Hepatocyte (in vitro differentiated cells): ENCODE data around the gene OOEP. TPM values are rescaled to one million over a fixed set of nuclear protein-coding genes. Genes with fewer than 3 reads are reported as not detected.

Experiments used
- DNase-seq: peaks from one replicate; pipeline ENCODE4 v3.0.0-alpha.2; 2016; ENCODE audit warnings: low spot score
- H2AFZ ChIP-seq: fragments of 200-600 bp; sonication (generic); 2 replicates; pipeline ENCODE4 v1.6.0; 2016; ENCODE audit warnings: antibody characterized with exemption, mild to moderate bottlenecking
- H3K27ac ChIP-seq: fragments of 200-600 bp; sonication (generic); 2 replicates; pipeline ENCODE4 v1.5.1; 2016; ENCODE audit warnings: mild to moderate bottlenecking
- H3K27me3 ChIP-seq: fragments of 200-600 bp; sonication (generic); 2 replicates; pipeline ENCODE4 v1.6.1; 2016
- H3K36me3 ChIP-seq: fragments of 200-600 bp; sonication (generic); replicated peaks from 2 replicates; pipeline ENCODE4 v1.5.1; 2016; ENCODE audit warnings: low read depth; ENCODE audit not compliant: insufficient read depth
- H3K4me1 ChIP-seq: fragments of 200-600 bp; sonication (generic); 2 replicates; pipeline ENCODE4 v1.5.1; 2016; ENCODE audit warnings: mild to moderate bottlenecking, moderate library complexity; ENCODE audit not compliant: insufficient read depth
- H3K4me2 ChIP-seq: fragments of 200-600 bp; sonication (generic); 2 replicates; pipeline ENCODE4 v1.6.0; 2016
- H3K4me3 ChIP-seq: fragments of 200-600 bp; sonication (generic); 2 replicates; pipeline ENCODE4 v1.5.1; 2016; ENCODE audit warnings: mild to moderate bottlenecking
- H3K79me2 ChIP-seq: fragments of 200-600 bp; sonication (generic); 2 replicates; pipeline ENCODE4 v1.6.0; 2017; ENCODE audit warnings: mild to moderate bottlenecking
- H3K9me2 ChIP-seq: fragments of 200-600 bp; sonication (generic); replicated peaks from 2 replicates; pipeline ENCODE4 v1.6.0; 2017; ENCODE audit warnings: mild to moderate bottlenecking; ENCODE audit not compliant: insufficient read depth
- H3K9me3 ChIP-seq: fragments of 200-600 bp; sonication (generic); 2 replicates; pipeline ENCODE4 v1.5.1; 2016; ENCODE audit warnings: low read depth, mild to moderate bottlenecking
- H4K20me1 ChIP-seq: fragments of 200-600 bp; sonication (generic); 2 replicates; pipeline ENCODE4 v1.6.0; 2016; ENCODE audit warnings: mild to moderate bottlenecking; ENCODE audit not compliant: insufficient read depth, poor library complexity, severe bottlenecking
- CTCF ChIP-seq: fragments of 200-600 bp; sonication (generic); IDR thresholded peaks from 2 replicates; pipeline ENCODE4 v1.5.1; 2016; ENCODE audit warnings: antibody characterized with exemption, mild to moderate bottlenecking; ENCODE audit not compliant: poor library complexity
- EZH2 ChIP-seq: fragments of 200-600 bp; sonication (generic); IDR thresholded peaks from 2 replicates; pipeline ENCODE4 v1.6.1; 2016; ENCODE audit warnings: antibody characterized with exemption, mild to moderate bottlenecking, borderline replicate concordance
- EZH2phosphoT487 ChIP-seq: fragments of 200-600 bp; sonication (generic); IDR thresholded peaks from one replicate; pipeline ENCODE4 v1.6.1; 2018; ENCODE audit warnings: antibody characterized with exemption, mild to moderate bottlenecking, low read depth, moderate library complexity; ENCODE audit not compliant: unreplicated experiment, severe bottlenecking
- WGBS: methylation state at CpG from one replicate; pipeline ENCODE4 v1.1.6; 2016; ENCODE audit warnings: low lambda C conversion rate; ENCODE audit errors: missing lambda C conversion rate; 5-methylcytosine and 5-hydroxymethylcytosine counted together
- polyA plus RNA-seq: library from polyadenylated mRNA; unstranded; fragments of >200 nt; fragmentation: Nextera tagmentation; extraction: Ambion mirVana; gene quantifications from 2 replicates; pipeline ENCODE4 v1.2.1, GENCODE V29; 2016
- small RNA-seq: library from RNA; depleted of rRNA; stranded (forward); fragments of <200 nt; gene quantifications from one replicate; pipeline ENCODE3, GENCODE V24; 2014
- total RNA-seq: library from RNA; depleted of rRNA; stranded (reverse); fragments of >200 nt; gene quantifications from 2 replicates; pipeline ENCODE4 v1.2.3, GENCODE V29; 2014

The OOEP gene
- total and polyA plus RNA-seq, 2 experiments from 2014 or later = not detected

DNA sequence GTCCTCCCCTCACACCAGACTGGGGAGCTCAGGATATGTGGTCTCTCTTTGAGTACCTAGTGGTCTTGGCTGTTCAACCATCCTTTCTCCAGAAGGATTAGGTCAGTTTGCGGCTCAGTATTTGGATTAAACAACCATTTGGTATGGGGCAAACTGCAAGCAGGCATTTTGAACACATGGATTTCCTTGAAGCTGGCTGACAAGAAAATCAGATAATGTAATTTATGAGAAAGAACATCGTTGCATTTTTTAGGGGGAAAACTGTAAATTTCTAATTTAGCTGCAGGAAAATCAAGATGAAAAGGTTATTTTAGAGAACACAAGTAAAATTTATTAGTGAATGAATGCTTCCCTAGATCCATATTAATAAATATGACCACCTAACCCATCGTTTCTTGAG is 40.9 kb downstream of the OOEP start:
- H3K9me2 ChIP-seq = no peaks in the 10 kb centered on the region
- H2AFZ ChIP-seq = no peak overlapping the region
- no peaks in the 10 kb centered on the region for H3K4me1 ChIP-seq
- no peaks in the 10 kb centered on the region for H3K79me2 ChIP-seq
- DNase-seq = no peak
- no peaks in the 10 kb centered on the region for H3K9me3 ChIP-seq
- H3K27me3 ChIP-seq = peaks cover 6% of the 10 kb centered on the region
- H3K27ac ChIP-seq = no peak overlapping the region
- no peaks in the 10 kb centered on the region for H4K20me1 ChIP-seq
- 76% methylated on average over 3 of the region's 3 CpGs for WGBS
- no peak overlapping the region for H3K4me2 ChIP-seq
- no peaks in the 10 kb centered on the region for H3K36me3 ChIP-seq
- no peak overlapping the region for H3K4me3 ChIP-seq
- TF ChIP-seq CTCF (no peak), EZH2 (no peak), EZH2phosphoT487 (no peak)

DNA sequence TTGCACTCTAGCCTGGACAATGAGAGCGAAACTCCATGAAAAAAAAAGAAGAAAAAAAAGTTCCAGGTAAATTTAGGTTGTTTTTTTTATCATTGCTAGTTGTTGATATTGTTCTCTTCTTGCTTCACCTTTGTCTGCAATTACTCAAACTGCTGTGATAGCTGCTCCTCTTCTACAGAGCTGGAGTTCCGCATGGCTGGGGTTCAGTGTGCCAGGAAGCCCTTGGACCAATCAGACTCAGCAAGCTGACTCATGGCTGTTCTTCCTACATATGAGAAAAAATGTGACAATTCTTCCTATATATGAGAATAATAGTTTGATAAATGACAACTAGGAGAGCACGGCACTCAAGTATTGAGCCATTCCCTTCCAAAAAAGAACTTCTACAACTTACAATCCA is 44.0 kb downstream of the OOEP start:
- Histone ChIP-seq H3K27ac (no peak overlapping the region), H2AFZ (no peak overlapping the region), H3K27me3 (peaks cover 2% of the 10 kb centered on the region), H3K4me1 (no peaks in the 10 kb centered on the region), H3K9me2 (no peaks in the 10 kb centered on the region), H3K4me2 (no peak overlapping the region), H3K79me2 (no peaks in the 10 kb centered on the region), H4K20me1 (no peaks in the 10 kb centered on the region), H3K36me3 (no peaks in the 10 kb centered on the region), H3K9me3 (no peaks in the 10 kb centered on the region), H3K4me3 (no peak overlapping the region)
- TF ChIP-seq EZH2 (no peak), EZH2phosphoT487 (no peak), CTCF (no peak)
- no peak for DNase-seq
- whole genome bisulfite sequencing = 99% methylated on average over 3 of the region's 3 CpGs

DNA sequence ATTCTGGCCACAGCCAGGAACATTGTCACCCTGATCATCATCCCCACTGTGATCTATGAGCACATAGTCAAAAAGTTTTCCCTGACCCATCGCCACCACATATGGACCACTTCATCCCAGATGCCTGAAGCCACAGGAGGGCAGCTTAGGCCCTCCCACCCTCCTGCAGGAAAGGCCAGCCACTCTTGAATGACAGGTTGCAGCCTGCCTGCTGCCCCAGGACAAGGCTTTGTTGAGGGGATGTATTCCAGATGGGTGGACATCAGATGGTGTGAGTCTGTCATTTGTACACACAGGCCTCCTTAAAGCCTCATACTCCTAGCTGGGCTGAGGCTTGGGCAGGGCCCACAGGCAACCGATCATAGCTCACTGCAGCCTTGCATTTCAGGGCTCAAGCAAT is 46.4 kb downstream of the OOEP start:
- H3K4me3 ChIP-seq = no peak overlapping the region
- H3K4me1 ChIP-seq = no peaks in the 10 kb centered on the region
- no peak overlapping the region for H3K4me2 ChIP-seq
- no peak overlapping the region for H3K27ac ChIP-seq
- DNase-seq = no peak
- H2AFZ ChIP-seq = no peak overlapping the region
- no peaks in the 10 kb centered on the region for H3K9me2 ChIP-seq
- no peaks in the 10 kb centered on the region for H3K79me2 ChIP-seq
- WGBS = 95% methylated on average over 2 of the region's 2 CpGs
- TF ChIP-seq EZH2phosphoT487 (no peak), EZH2 (no peak), CTCF (no peak)
- H3K9me3 ChIP-seq = no peaks in the 10 kb centered on the region
- H3K27me3 ChIP-seq = no peaks in the 10 kb centered on the region
- no peaks in the 10 kb centered on the region for H3K36me3 ChIP-seq
- no peaks in the 10 kb centered on the region for H4K20me1 ChIP-seq

Small RNA genes within 50 kb of the gene (small RNA-seq; reads per million reads assigned to genes)
- 0.99 reads per million, percentile 71 among the genes with 10 or more reads in this experiment for gene RPL39P3

Other genes with a start within 250 kb of the OOEP start
- gene KHDC1L, start 144.4 kb downstream of the OOEP start, total RNA-seq = not detected in 2 replicates
- 0.61 TPM in 1 of 2 replicates, not detected in the other for gene KHDC1L, start 144.4 kb downstream of the OOEP start, polyA plus RNA-seq
- 4.3 and 6.9 TPM in 2 replicates for gene KHDC1, start 106.7 kb downstream of the OOEP start, total RNA-seq
- gene KHDC1, start 106.7 kb downstream of the OOEP start, polyA plus RNA-seq = 5.5 and 7.3 TPM in 2 replicates
- gene DPPA5, start 15.6 kb downstream of the OOEP start, total RNA-seq = not detected in 2 replicates
- not detected in 2 replicates for gene DPPA5, start 15.6 kb downstream of the OOEP start, polyA plus RNA-seq
- gene KHDC3L, start 7.2 kb downstream of the OOEP start, total RNA-seq = not detected in 2 replicates
- gene KHDC3L, start 7.2 kb downstream of the OOEP start, polyA plus RNA-seq = not detected in 2 replicates
- not detected in 2 replicates for gene DDX43, start 24.9 kb upstream of the OOEP start, total RNA-seq
- 0.07 TPM in 1 of 2 replicates, not detected in the other for gene DDX43, start 24.9 kb upstream of the OOEP start, polyA plus RNA-seq
- gene CGAS, start 82.4 kb upstream of the OOEP start, total RNA-seq = 0.50 and 1.0 TPM in 2 replicates
- 0.18 and 0.35 TPM in 2 replicates for gene CGAS, start 82.4 kb upstream of the OOEP start, polyA plus RNA-seq
- 27.4 and 28.2 TPM in 2 replicates for gene MTO1, start 91.8 kb upstream of the OOEP start, total RNA-seq
- 13.1 and 19.2 TPM in 2 replicates for gene MTO1, start 91.8 kb upstream of the OOEP start, polyA plus RNA-seq
- 11,226 and 12,699 TPM in 2 replicates for gene EEF1A1, start 151.1 kb upstream of the OOEP start, total RNA-seq
- 2,468 and 2,627 TPM in 2 replicates for gene EEF1A1, start 151.1 kb upstream of the OOEP start, polyA plus RNA-seq